Endodermal cell (in vitro differentiated cells): ENCODE results near the gene GP9. TPM values are rescaled to one million over a fixed set of nuclear protein-coding genes. Genes with fewer than 3 reads are reported as not detected.

Experiments
- DNase-seq: peaks from one replicate; pipeline ENCODE4 v3.0.0-alpha.2; 2017
- H3K27ac ChIP-seq: 2 replicates; pipeline ENCODE4 v1.5.1; 2013; ENCODE audit warnings: mild to moderate bottlenecking, low read depth, low read length, moderate library complexity
- H3K27me3 ChIP-seq: 2 replicates; pipeline ENCODE4 v1.6.1; 2013; ENCODE audit warnings: mild to moderate bottlenecking, low read length, moderate library complexity; ENCODE audit not compliant: insufficient read depth, control insufficient read depth, poor library complexity, severe bottlenecking
- H3K36me3 ChIP-seq: 2 replicates; pipeline ENCODE4 v1.7.0; 2013; ENCODE audit warnings: mild to moderate bottlenecking, low read length, moderate library complexity; ENCODE audit not compliant: control insufficient read depth, insufficient read depth
- H3K4me1 ChIP-seq: one replicate; pipeline ENCODE4 v1.7.0; 2013; ENCODE audit warnings: low read length; ENCODE audit not compliant: control insufficient read depth, insufficient read depth
- H3K4me3 ChIP-seq: 2 replicates; pipeline ENCODE4 v1.5.1; 2013; ENCODE audit warnings: mild to moderate bottlenecking, low read length, moderate library complexity
- H3K9ac ChIP-seq: 2 replicates; pipeline ENCODE4 v1.6.1; 2013; ENCODE audit warnings: mild to moderate bottlenecking, low read length, moderate library complexity; ENCODE audit not compliant: poor library complexity, severe bottlenecking; ENCODE audit errors: extremely low read depth
- H3K9me3 ChIP-seq: 2 replicates; pipeline ENCODE4 v1.6.1; 2013; ENCODE audit warnings: mild to moderate bottlenecking, low read length, moderate library complexity; ENCODE audit not compliant: control insufficient read depth
- H3K27ac Mint-ChIP-seq: 2 replicates; pipeline ENCODE4 v1.8.0; 2020; ENCODE audit warnings: mixed read lengths
- H3K27me3 Mint-ChIP-seq: 2 replicates; pipeline ENCODE4 v1.8.0; 2021; ENCODE audit warnings: mild to moderate bottlenecking, mixed read lengths; ENCODE audit not compliant: insufficient read depth
- H3K36me3 Mint-ChIP-seq: 2 replicates; pipeline ENCODE4 v1.8.0; 2020; ENCODE audit warnings: low read depth, mixed read lengths
- H3K4me1 Mint-ChIP-seq: 2 replicates; pipeline ENCODE4 v1.8.0; 2020; ENCODE audit warnings: mixed read lengths
- H3K4me3 Mint-ChIP-seq: 2 replicates; pipeline ENCODE4 v1.8.0; 2020; ENCODE audit warnings: mild to moderate bottlenecking, moderate library complexity, mixed read lengths
- H3K9me3 Mint-ChIP-seq: 2 replicates; pipeline ENCODE4 v1.8.0; 2020; ENCODE audit warnings: mild to moderate bottlenecking, mixed read lengths
- CTCF ChIP-seq: fragments of 200-600 bp; sonication (generic); conservative IDR thresholded peaks from 2 replicates; pipeline ENCODE4 v1.5.0; 2021; ENCODE audit warnings: antibody characterized with exemption, mild to moderate bottlenecking
- WGBS, 2 experiments: methylation state at CpG; one replicate each; pipeline versions ENCODE4 v1.1.5 to v1.1.7; 2013; ENCODE audit warnings: missing lambda C conversion rate in 2 of 2, mixed read lengths in 1 of 2; ENCODE audit not compliant: insufficient coverage in 1 of 2, insufficient read length in 1 of 2; 5-methylcytosine and 5-hydroxymethylcytosine counted together
- total RNA-seq, 2 donors: library from RNA; stranded (reverse); fragmentation: NEBNext Ultra II Directional in 1 of 2; extraction: Animal tissue kit (Norgen Biotek cat#: 25700) in 1 of 2; gene quantifications; 2 replicates in 1 of 2; 3 replicates in 1 of 2; pipeline ENCODE4 v1.2.1, GENCODE V29; 2021

Gene GP9
- total RNA-seq, 2 donors from 2014 or later, result not detected

DNA sequence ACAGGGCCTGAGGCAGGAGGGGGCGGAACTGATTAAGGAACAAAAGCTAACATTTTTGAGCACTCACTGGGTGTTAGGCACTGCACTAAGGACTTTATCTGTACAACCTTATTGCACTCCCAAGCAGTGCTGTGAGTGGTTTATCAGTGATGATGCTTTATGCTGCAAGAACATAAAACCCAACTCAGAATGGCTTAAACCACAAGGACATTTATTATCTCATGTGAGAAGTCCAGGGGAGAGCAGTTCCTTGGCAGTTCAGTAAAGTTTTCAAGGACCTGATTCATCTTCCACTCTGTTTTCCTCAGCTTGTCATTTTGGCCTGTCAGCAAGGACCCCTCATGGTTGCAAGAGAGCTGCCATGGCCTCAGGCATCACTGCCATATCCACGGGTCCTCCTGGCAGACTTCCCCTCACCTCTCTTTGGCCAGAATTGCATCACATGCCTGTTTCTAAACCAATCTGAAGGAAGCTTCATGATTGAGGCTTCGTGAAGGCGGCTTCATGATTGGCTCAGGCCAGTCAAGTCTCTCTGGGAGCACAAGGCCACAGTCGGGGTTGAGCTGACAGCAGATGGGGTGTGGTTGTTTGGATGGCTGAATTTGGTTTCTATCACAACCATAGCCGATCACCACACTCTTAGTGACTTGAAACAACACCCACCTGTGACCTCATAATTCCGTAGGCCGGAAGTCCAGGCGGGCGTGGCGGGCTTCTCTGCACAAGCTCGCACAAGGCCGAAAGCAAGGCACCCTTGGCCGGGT is 43.7 kb upstream of the GP9 start:
- H3K4me1 Mint-ChIP-seq, result peaks cover 11% of the 10 kb centered on the region
- no peaks in the 10 kb centered on the region for H3K27me3 ChIP-seq
- H3K27ac ChIP-seq, result no peak overlapping the region
- peaks cover 36% of the 10 kb centered on the region for H3K27me3 Mint-ChIP-seq
- H3K4me1 ChIP-seq, result peaks cover 11% of the 10 kb centered on the region
- no peak overlapping the region for H3K9ac ChIP-seq
- WGBS, 2 experiments, result 94% methylated on average over 7 to 14 of the region's 14 CpGs
- no peak overlapping the region for H3K27ac Mint-ChIP-seq
- H3K4me3 ChIP-seq, result no peak overlapping the region
- H3K9me3 Mint-ChIP-seq, result no peaks in the 10 kb centered on the region
- no peaks in the 10 kb centered on the region for H3K9me3 ChIP-seq
- DNase-seq, result no peak
- no peak for TF ChIP-seq CTCF
- no peaks in the 10 kb centered on the region for H3K36me3 Mint-ChIP-seq
- H3K4me3 Mint-ChIP-seq, result no peak overlapping the region
- no peaks in the 10 kb centered on the region for H3K36me3 ChIP-seq

- Histone ChIP-seq H3K4me3 (no peak overlapping the region), H3K27ac (no peak overlapping the region), H3K27me3 (no peaks in the 10 kb centered on the region), H3K36me3 (no peaks in the 10 kb centered on the region), H3K9me3 (no peaks in the 10 kb centered on the region), H3K4me1 (peaks cover 11% of the 10 kb centered on the region), H3K9ac (no peak overlapping the region)
- Mint-ChIP-seq H3K27me3 (peaks cover 36% of the 10 kb centered on the region), H3K36me3 (no peaks in the 10 kb centered on the region), H3K27ac (no peak overlapping the region), H3K4me3 (no peak overlapping the region), H3K9me3 (no peaks in the 10 kb centered on the region), H3K4me1 (peaks cover 11% of the 10 kb centered on the region)
- 75 to 80% methylated on average over 1 to 7 of the region's 7 CpGs for WGBS, 2 experiments
- no peak for DNase-seq
- TF ChIP-seq CTCF, result no peak
Observed at GRCh38 chr3:129017484-129017899, 43.1 kb upstream of the GP9 start.

DNA sequence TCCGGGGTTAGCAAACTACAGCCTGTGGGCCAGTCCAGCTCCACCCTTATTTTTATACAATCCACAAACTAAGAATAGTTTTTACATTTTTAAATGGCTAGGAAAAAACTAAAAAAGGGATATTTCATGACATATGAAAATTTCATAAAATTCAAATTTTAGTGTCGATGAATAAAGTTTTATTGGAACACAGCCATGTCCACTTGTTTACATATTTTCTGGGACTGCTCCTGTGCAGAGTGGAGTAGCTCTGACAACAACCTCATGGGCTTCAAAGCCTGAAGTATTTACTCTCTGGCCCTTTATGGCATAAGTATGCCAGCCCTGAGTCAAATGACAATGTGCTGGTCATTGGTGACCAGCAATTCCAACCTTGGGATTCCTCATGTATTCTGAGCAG is 42.3 kb upstream of the GP9 start:
- Histone ChIP-seq H3K9me3 (no peaks in the 10 kb centered on the region), H3K4me1 (peaks cover 11% of the 10 kb centered on the region), H3K4me3 (no peak overlapping the region), H3K9ac (no peak overlapping the region), H3K36me3 (no peaks in the 10 kb centered on the region), H3K27me3 (no peaks in the 10 kb centered on the region), H3K27ac (no peak overlapping the region)
- H3K27ac Mint-ChIP-seq, result no peak overlapping the region
- no peak overlapping the region for H3K4me3 Mint-ChIP-seq
- no peak for DNase-seq
- H3K27me3 Mint-ChIP-seq, result peaks cover 39% of the 10 kb centered on the region
- H3K36me3 Mint-ChIP-seq, result no peaks in the 10 kb centered on the region
- H3K9me3 Mint-ChIP-seq, result peaks cover 2% of the 10 kb centered on the region
- H3K4me1 Mint-ChIP-seq, result peaks cover 11% of the 10 kb centered on the region
- 90 to 96% methylated on average over 1 to 2 of the region's 2 CpGs for WGBS, 2 experiments
- TF ChIP-seq CTCF, result no peak
